Measurements from ENCODE around the gene ZNF747.

ZNF747 gene

GRCh38 chr16:30510376-30510938, 24.2 kb downstream of the ZNF747 start:
- no peaks in the 10 kb centered on the region for H3K9me3 ChIP-seq (ENCODE audit: control insufficient read depth, low read length)
- H3K27ac ChIP-seq = no peak overlapping the region
- no peak for TF ChIP-seq CTCF (IDR thresholded peaks at IDR 0.05)
- no peak overlapping the region for H2AFZ ChIP-seq
- no peak overlapping the region for H3K4me2 ChIP-seq (ENCODE audit: low read length)
- H3K4me1 ChIP-seq = no peaks in the 10 kb centered on the region
- no peaks in the 10 kb centered on the region for H3K36me3 ChIP-seq (ENCODE audit: control insufficient read depth, insufficient read depth, low read length)
- no peaks in the 10 kb centered on the region for H3K79me2 ChIP-seq
- no peak overlapping the region for H3K9ac ChIP-seq
- H3K4me3 ChIP-seq (ENCODE audit: low read depth, low read length) = no peak overlapping the region
- H3K27me3 ChIP-seq (ENCODE audit: control insufficient read depth, insufficient read depth, low read length) = no peaks in the 10 kb centered on the region

GRCh38 chr16:30509081-30509765, 25.4 kb downstream of the ZNF747 start:
- Histone ChIP-seq H3K9ac (no peak overlapping the region), H2AFZ (no peak overlapping the region), H3K27ac (no peak overlapping the region), H3K4me1 (no peaks in the 10 kb centered on the region), H3K27me3 (ENCODE audit: control insufficient read depth, insufficient read depth, low read length) (no peaks in the 10 kb centered on the region), H3K79me2 (no peaks in the 10 kb centered on the region), H3K9me3 (ENCODE audit: control insufficient read depth, low read length) (no peaks in the 10 kb centered on the region), H3K4me3 (ENCODE audit: low read depth, low read length) (no peak overlapping the region), H3K36me3 (ENCODE audit: control insufficient read depth, insufficient read depth, low read length) (no peaks in the 10 kb centered on the region), H3K4me2 (ENCODE audit: low read length) (no peak overlapping the region)
- TF ChIP-seq CTCF (IDR thresholded peaks at IDR 0.05) = no peak

- no peak for TF ChIP-seq CTCF (IDR thresholded peaks at IDR 0.05)
- H2AFZ ChIP-seq = no peak overlapping the region
These were observed 31.0 kb downstream of the ZNF747 start for GRCh38 chr16:30503403-30504296.

GRCh38 chr16:30499284-30499683, 35.4 kb downstream of the ZNF747 start:
- Histone ChIP-seq H3K27me3 (ENCODE audit: control insufficient read depth, insufficient read depth, low read length) (no peaks in the 10 kb centered on the region), H3K4me1 (no peaks in the 10 kb centered on the region), H3K4me3 (ENCODE audit: low read depth, low read length) (no peak overlapping the region), H3K9me3 (ENCODE audit: control insufficient read depth, low read length) (no peaks in the 10 kb centered on the region), H3K9ac (no peak overlapping the region), H3K79me2 (no peaks in the 10 kb centered on the region), H3K36me3 (ENCODE audit: control insufficient read depth, insufficient read depth, low read length) (no peaks in the 10 kb centered on the region), H3K27ac (no peak overlapping the region), H2AFZ (no peak overlapping the region), H3K4me2 (ENCODE audit: low read length) (no peak overlapping the region)
- TF ChIP-seq CTCF (IDR thresholded peaks at IDR 0.05) = no peak

More at GRCh38 chr16:30503403-30504296, 31.0 kb downstream of the ZNF747 start:
- Histone ChIP-seq H3K4me3 (ENCODE audit: low read depth, low read length) (no peak overlapping the region), H3K4me2 (ENCODE audit: low read length) (no peak overlapping the region), H3K27ac (no peak overlapping the region), H3K9me3 (ENCODE audit: control insufficient read depth, low read length) (no peaks in the 10 kb centered on the region), H3K79me2 (no peaks in the 10 kb centered on the region), H3K4me1 (no peaks in the 10 kb centered on the region), H3K9ac (no peak overlapping the region), H3K36me3 (ENCODE audit: control insufficient read depth, insufficient read depth, low read length) (no peaks in the 10 kb centered on the region), H3K27me3 (ENCODE audit: control insufficient read depth, insufficient read depth, low read length) (no peaks in the 10 kb centered on the region)
